Muscle layer of colon (tissue), 2 donors: ENCODE data around the gene ITLN2.
"Not testable (repeated sequence)": the region's sequence is repeated elsewhere in the genome, so short reads cannot be mapped to it uniquely, and the experiment has no call there.

Source experiments
- H3K27ac ChIP-seq: one replicate; pipeline ENCODE4 v1.7.0; 2013; ENCODE audit warnings: low read depth, mild to moderate bottlenecking, low read length, moderate library complexity
- H3K27me3 ChIP-seq, 2 donors: one replicate each; pipeline ENCODE4 v1.7.0; 2013; ENCODE audit warnings: low read length in 2 of 2, mild to moderate bottlenecking in 2 of 2; ENCODE audit not compliant: insufficient read depth in 2 of 2, control insufficient read depth in 1 of 2
- H3K36me3 ChIP-seq: one replicate; pipeline ENCODE4 v1.7.0; 2013; ENCODE audit warnings: mild to moderate bottlenecking, low read length; ENCODE audit not compliant: insufficient read depth
- H3K4me1 ChIP-seq: one replicate; pipeline ENCODE4 v1.7.0; 2013; ENCODE audit warnings: mild to moderate bottlenecking, low read length; ENCODE audit not compliant: insufficient read depth
- H3K4me3 ChIP-seq, 2 donors: one replicate each; pipeline ENCODE4 v1.7.0; 2013; ENCODE audit warnings: low read length in 2 of 2, low read depth in 1 of 2, mild to moderate bottlenecking in 1 of 2, moderate library complexity in 1 of 2
- H3K9ac ChIP-seq: one replicate; pipeline ENCODE4 v1.7.0; 2013; ENCODE audit warnings: low read length
- H3K9me3 ChIP-seq: one replicate; pipeline ENCODE4 v1.7.0; 2013; ENCODE audit warnings: mild to moderate bottlenecking, low read length
- donor health status: abdominal sarcoma.
- donor health status: Adenocarcinoma of cecum.

ITLN2 gene

DNA sequence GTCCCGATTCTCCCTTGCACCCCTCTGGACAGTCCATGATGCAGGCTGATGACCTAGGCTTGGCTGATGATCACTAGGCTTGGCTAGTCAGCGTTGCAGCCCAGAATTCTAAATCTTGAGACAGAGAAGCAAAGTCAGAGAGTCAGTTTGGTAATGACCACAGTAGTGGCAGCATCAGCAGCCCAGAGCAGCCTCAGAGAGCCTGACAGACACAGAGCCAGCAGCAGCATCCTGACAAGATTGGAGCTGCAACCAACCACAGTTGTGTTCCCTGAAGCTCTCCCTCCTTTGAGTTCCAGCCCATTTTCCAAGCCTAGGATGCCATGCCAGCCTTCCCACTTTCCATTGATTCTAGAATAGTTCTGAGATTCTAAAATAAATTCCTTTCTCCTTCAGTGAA is 52.8 kb downstream of the ITLN2 start:
- Histone ChIP-seq H3K36me3 (no peaks in the 10 kb centered on the region), H3K27ac (no peak overlapping the region), H3K27me3 (no peaks in the 10 kb centered on the region), H3K9me3 (no peaks in the 10 kb centered on the region), H3K4me1 (no peaks in the 10 kb centered on the region), H3K4me3 (no peak overlapping the region), H3K9ac (no peak overlapping the region)

DNA sequence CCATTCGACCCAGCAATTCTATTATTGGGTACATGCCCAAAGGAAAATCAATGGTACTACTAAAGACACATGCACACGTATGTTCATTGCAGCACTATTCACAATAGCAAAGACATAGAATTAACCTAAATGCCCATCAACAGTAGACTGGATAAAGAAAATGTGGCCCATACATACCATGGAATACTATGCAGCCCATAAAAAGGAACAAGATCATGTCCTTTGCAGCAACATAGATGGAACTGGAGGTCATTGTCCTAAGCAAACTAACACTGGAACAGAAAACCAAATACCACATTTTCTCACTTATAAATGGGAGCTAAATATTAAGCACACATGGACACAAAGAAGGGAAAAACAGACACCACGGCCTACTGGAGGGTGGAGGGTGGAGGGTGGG is 53.9 kb downstream of the ITLN2 start:
- not testable (repeated sequence) for H3K27ac ChIP-seq, H3K27me3 ChIP-seq, H3K4me3 ChIP-seq, H3K9ac ChIP-seq, H3K36me3 ChIP-seq, H3K9me3 ChIP-seq, H3K4me1 ChIP-seq
